ENCODE results near the gene ARHGAP21. TPM values are rescaled to one million over a fixed set of nuclear protein-coding genes. Genes with fewer than 3 reads are reported as not detected.
"Not testable (repeated sequence)": the region's sequence is repeated elsewhere in the genome, so short reads cannot be mapped to it uniquely, and the experiment has no call there.

ARHGAP21 gene
- total RNA-seq, 1 donor from 2014 or later: 50.0 TPM

GRCh38 chr10:24685958-24686540 lies 37.6 kb downstream of the ARHGAP21 start:
- DNase-seq (ENCODE audit: low read depth): peak; percentile 67

GRCh38 chr10:24683554-24683953 lies 40.1 kb downstream of the ARHGAP21 start:
- no peak for DNase-seq (ENCODE audit: low read depth)

GRCh38 chr10:24681572-24682088 lies 42.1 kb downstream of the ARHGAP21 start:
- DNase-seq (ENCODE audit: low read depth): no peak

GRCh38 chr10:24680647-24681524 lies 42.8 kb downstream of the ARHGAP21 start:
- DNase-seq (ENCODE audit: low read depth): peak; percentile 33

GRCh38 chr10:24678757-24679156 lies 44.9 kb downstream of the ARHGAP21 start:
- DNase-seq (ENCODE audit: low read depth): no peak

GRCh38 chr10:24674892-24675632 lies 48.6 kb downstream of the ARHGAP21 start:
- DNase-seq (ENCODE audit: low read depth): no peak

GRCh38 chr10:24670964-24671670 lies 52.6 kb downstream of the ARHGAP21 start:
- DNase-seq (ENCODE audit: low read depth): no peak

- no peak for DNase-seq (ENCODE audit: low read depth)
Measured at GRCh38 chr10:24669285-24669852, 54.3 kb downstream of the ARHGAP21 start.

GRCh38 chr10:24668247-24668646 lies 55.4 kb downstream of the ARHGAP21 start:
- no peak for DNase-seq (ENCODE audit: low read depth)

- DNase-seq (ENCODE audit: low read depth): peak; percentile 44
Measured at GRCh38 chr10:24664991-24665390, 58.7 kb downstream of the ARHGAP21 start.

- no peak for DNase-seq (ENCODE audit: low read depth)
Measured at GRCh38 chr10:24661376-24661775, 62.3 kb downstream of the ARHGAP21 start.

- not testable (repeated sequence) for DNase-seq (ENCODE audit: low read depth)
Measured at GRCh38 chr10:24658319-24658718, 65.4 kb downstream of the ARHGAP21 start.

- DNase-seq (ENCODE audit: low read depth): not testable (repeated sequence)
Measured at GRCh38 chr10:24656326-24656725, 67.4 kb downstream of the ARHGAP21 start.

GRCh38 chr10:24652381-24652957 lies 71.2 kb downstream of the ARHGAP21 start:
- DNase-seq (ENCODE audit: low read depth): no peak

- no peak for DNase-seq (ENCODE audit: low read depth)
Measured at GRCh38 chr10:24651923-24652322, 71.8 kb downstream of the ARHGAP21 start.

GRCh38 chr10:24650669-24651391 lies 72.9 kb downstream of the ARHGAP21 start:
- DNase-seq (ENCODE audit: low read depth): peak; percentile 77

- DNase-seq (ENCODE audit: low read depth): peak; percentile 30
Measured at GRCh38 chr10:24645784-24646183, 77.9 kb downstream of the ARHGAP21 start.

- no peak for DNase-seq (ENCODE audit: low read depth)
Measured at GRCh38 chr10:24645022-24645421, 78.7 kb downstream of the ARHGAP21 start.

- no peak for DNase-seq (ENCODE audit: low read depth)
Measured at GRCh38 chr10:24643679-24644209, 79.9 kb downstream of the ARHGAP21 start.
